ENCODE data around the gene DYNC2H1. TPM values are rescaled to one million over a fixed set of nuclear protein-coding genes. Genes with fewer than 3 reads are reported as not detected.

Gene DYNC2H1
- total RNA-seq, 3 donors from 2014 or later, result 2.3 to 12.4 (median 5.0) TPM

DNA sequence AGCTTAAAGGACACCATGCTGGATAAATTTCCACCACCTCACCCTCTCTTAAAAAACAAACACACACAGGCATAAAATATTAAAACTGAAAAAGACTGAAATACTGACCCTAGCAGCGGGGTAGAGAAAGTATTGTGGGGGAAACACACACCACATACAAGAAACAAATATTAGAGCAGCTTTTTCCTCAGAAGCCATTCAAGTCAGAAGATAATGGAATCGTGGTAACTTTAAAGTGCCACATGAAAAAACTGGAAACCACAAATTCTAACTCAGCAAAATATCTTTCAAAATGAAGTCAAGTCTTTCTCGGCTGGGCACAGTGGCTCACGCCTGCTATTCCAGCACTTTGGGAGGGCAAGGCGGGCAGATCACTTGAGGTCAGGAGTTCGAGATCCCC lies 223.2 kb downstream of the DYNC2H1 start:
- no peak for ATAC-seq
- Histone ChIP-seq H3K4me1 (ENCODE audit: low read depth) (no peaks in the 10 kb centered on the region), H3K9me3 (no peaks in the 10 kb centered on the region), H3K36me3 (ENCODE audit: low read depth) (no peaks in the 10 kb centered on the region), H3K4me3 (no peak overlapping the region)
- DNase-seq, result no peak
- intact Hi-C loops (cut with DNase I, micrococcal nuclease), result no loop called here
- TF ChIP-seq, protein P1, sequence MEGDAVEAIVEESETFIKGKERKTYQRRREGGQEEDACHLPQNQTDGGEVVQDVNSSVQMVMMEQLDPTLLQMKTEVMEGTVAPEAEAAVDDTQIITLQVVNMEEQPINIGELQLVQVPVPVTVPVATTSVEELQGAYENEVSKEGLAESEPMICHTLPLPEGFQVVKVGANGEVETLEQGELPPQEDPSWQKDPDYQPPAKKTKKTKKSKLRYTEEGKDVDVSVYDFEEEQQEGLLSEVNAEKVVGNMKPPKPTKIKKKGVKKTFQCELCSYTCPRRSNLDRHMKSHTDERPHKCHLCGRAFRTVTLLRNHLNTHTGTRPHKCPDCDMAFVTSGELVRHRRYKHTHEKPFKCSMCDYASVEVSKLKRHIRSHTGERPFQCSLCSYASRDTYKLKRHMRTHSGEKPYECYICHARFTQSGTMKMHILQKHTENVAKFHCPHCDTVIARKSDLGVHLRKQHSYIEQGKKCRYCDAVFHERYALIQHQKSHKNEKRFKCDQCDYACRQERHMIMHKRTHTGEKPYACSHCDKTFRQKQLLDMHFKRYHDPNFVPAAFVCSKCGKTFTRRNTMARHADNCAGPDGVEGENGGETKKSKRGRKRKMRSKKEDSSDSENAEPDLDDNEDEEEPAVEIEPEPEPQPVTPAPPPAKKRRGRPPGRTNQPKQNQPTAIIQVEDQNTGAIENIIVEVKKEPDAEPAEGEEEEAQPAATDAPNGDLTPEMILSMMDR (IDR thresholded peaks at IDR 0.05), result no peak

DNA sequence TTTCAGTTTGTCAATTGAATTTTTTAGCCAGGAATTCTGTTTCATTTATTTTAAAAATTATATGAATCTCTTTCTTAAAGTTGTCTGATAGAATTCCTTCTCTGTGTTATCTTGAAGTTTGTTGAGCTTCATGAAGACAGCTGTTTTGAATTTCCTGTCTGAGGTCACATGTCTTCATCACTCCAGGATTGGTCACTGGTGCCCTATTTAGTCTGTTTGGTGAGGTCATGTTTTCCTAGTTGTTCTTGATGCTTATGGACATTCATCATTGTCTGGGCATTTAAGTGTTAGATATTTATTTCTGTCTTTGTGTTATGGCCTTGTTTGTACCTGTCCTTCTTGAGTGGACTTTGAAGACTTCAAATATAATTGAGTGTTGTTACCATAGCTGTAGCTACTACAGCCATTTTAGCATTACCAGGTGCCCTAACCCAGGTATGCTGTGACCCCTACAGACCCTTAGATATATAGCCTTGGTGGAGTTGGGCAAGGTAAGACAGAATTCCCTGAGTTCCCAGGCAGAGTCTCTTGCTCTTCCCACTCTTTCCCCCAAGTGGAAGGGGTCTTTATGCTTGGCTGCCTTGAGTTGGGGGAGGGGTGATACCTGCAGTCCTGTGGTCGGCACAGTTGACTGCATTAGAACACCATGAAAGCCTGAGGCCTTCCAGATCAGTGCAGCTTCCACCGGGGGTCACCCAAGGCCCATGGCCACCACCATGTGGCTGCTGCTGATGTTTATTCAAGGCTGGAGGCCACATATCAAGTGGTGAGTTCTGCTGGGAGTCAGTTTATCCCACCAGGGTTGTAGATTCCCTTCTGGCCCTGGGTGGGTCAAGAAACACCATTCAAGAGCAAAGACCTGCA lies 229.6 kb downstream of the DYNC2H1 start:
- H3K36me3 ChIP-seq (ENCODE audit: low read depth), result no peaks in the 10 kb centered on the region
- intact Hi-C loops (cut with DNase I, micrococcal nuclease), result no loop called here
- ATAC-seq, result no peak
- H3K4me3 ChIP-seq, result no peak overlapping the region
- H3K4me1 ChIP-seq (ENCODE audit: low read depth), result no peaks in the 10 kb centered on the region
- no peak for DNase-seq
- H3K9me3 ChIP-seq, result no peaks in the 10 kb centered on the region
- TF ChIP-seq, protein P1 (IDR thresholded peaks at IDR 0.05), result no peak

DNA sequence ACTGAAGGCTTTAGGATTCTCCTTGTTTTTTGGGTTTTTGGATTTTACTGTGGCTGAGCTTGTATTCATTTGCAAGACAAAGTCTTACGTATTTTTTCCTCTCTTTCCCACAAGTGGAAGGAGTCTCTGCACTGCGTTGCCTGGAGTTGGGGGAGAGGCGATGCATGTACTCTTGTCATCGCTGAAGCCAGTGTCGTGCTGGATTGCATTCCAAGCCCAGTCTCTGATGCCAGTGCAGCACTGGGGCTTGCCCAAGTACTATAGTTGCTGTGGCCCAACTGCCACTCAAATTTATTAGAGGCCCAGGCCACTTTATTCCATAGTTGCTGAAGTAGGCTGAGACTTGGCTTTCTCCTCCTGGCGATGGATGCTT lies 230.2 kb downstream of the DYNC2H1 start:
- no peak for DNase-seq
- no peaks in the 10 kb centered on the region for H3K9me3 ChIP-seq
- no peaks in the 10 kb centered on the region for H3K4me1 ChIP-seq (ENCODE audit: low read depth)
- no peak for ATAC-seq
- TF ChIP-seq, protein P1 (IDR thresholded peaks at IDR 0.05), result no peak
- no peak overlapping the region for H3K4me3 ChIP-seq
- intact Hi-C loops (cut with DNase I, micrococcal nuclease), result no loop called here
- no peaks in the 10 kb centered on the region for H3K36me3 ChIP-seq (ENCODE audit: low read depth)

DNA sequence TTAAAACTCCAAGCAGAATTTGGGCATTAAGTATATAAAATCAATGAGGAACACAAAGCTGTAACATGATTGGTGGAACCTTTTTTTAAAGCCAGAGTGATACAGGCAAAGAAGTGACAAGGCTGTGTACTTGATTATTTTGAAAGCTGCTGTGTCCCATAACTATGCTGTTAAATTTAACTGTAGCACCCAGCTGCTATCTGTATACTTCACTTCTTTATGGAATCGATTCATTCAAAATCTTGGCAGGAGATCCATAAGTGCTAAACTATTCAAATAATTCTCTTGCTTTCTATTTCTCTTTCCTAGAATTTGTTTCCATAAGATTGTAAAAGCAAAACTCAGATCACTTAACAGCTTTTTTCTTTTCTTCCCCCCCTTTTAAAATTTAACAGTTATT lies 231.7 kb downstream of the DYNC2H1 start:
- no peak for ATAC-seq
- TF ChIP-seq, protein P1 (IDR thresholded peaks at IDR 0.05), result no peak
- no peaks in the 10 kb centered on the region for H3K4me1 ChIP-seq (ENCODE audit: low read depth)

DNA sequence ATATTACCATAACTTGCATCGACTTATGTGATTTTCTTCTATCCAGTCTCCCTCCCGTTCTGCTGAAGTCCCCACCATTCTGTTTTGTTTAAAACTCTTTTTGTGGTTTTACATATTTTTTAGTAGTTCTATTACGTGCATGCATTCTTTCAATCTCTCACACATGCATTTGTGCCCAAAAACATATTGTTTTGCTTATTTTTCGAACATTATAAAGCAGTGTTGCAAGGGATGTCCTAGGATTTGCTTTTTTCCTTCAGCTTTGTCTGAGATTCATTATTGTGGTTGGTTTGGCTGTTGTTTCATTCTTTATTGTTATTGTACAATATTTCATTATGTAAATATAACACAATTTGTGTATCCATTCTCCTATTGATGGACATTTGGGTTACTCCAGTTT lies 235.7 kb downstream of the DYNC2H1 start:
- Histone ChIP-seq H3K4me1 (ENCODE audit: low read depth) (no peaks in the 10 kb centered on the region), H3K36me3 (ENCODE audit: low read depth) (no peaks in the 10 kb centered on the region), H3K9me3 (no peaks in the 10 kb centered on the region), H3K4me3 (no peak overlapping the region)
- intact Hi-C loops (cut with DNase I, micrococcal nuclease), result no loop called here
- TF ChIP-seq, protein P1 (IDR thresholded peaks at IDR 0.05), result no peak
- DNase-seq (no peak), ATAC-seq (no peak)

More for the DNA sequence above, 231.7 kb downstream of the DYNC2H1 start:
- Histone ChIP-seq H3K36me3 (ENCODE audit: low read depth) (no peaks in the 10 kb centered on the region), H3K4me3 (no peak overlapping the region), H3K9me3 (no peaks in the 10 kb centered on the region)
- no peak for DNase-seq
- intact Hi-C loops (cut with DNase I, micrococcal nuclease), result no loop called here

Data from mucosa of descending colon (tissue), 3 donors.